Middle frontal gyrus (tissue), 1 donor: Measurements from ENCODE around the gene HHATL.

Source experiments
- DNase-seq: peaks from one replicate; pipeline ENCODE4 v3.0.0-alpha.2; 2015; ENCODE audit warnings: low spot score; ENCODE audit errors: extremely low spot score

Gene HHATL

DNA sequence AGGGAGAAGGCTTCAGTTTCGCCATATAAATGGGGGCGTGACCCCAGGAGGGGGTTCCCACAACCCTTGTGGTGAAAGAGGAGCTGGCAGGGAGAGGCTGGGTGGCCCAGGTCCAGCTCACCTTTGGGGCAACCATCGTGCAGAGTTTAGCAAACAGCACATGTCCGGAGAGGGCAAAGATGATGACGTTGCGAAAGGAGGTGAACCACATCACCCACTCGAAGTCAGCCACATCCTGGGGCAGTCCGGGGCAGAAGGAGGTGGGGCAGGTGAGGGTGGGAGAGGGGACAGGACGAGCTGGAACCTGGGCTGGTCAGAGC, 3.7 kb downstream of the HHATL start:
- DNase-seq: no peak

DNA sequence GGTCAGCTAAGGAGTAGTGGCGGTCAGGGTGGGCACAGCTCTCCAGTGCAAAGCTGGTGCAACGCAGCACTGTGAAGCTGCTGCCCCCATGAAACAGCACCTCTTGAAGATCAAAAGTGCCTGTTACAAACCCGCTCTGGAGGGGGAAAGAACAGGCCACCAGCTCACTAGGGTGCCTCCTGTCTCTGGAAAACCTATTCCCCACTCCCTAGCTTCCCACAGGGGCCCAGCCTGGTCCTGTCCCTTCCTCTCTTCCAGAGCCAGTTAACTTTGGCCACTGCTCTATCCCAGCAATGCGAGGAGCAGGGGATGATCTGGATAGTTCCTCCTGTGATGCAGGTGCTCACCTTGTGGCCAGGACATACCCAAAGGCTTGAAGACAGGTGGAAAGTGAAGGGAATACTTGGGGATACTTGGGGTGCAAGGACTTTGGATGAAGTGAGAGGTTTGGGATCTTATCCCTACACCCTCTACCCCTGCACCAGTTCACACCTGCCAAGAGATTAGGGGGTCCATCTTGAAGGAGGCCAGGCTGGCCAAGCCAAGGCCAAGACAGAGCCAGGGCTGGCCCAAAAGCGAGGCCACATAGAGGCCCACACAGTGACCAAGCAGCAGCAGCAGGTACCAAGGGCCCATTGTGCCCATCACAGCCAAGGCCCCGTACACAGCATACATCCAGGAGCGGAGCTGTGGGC, 4.2 kb downstream of the HHATL start:
- DNase-seq: no peak

DNA sequence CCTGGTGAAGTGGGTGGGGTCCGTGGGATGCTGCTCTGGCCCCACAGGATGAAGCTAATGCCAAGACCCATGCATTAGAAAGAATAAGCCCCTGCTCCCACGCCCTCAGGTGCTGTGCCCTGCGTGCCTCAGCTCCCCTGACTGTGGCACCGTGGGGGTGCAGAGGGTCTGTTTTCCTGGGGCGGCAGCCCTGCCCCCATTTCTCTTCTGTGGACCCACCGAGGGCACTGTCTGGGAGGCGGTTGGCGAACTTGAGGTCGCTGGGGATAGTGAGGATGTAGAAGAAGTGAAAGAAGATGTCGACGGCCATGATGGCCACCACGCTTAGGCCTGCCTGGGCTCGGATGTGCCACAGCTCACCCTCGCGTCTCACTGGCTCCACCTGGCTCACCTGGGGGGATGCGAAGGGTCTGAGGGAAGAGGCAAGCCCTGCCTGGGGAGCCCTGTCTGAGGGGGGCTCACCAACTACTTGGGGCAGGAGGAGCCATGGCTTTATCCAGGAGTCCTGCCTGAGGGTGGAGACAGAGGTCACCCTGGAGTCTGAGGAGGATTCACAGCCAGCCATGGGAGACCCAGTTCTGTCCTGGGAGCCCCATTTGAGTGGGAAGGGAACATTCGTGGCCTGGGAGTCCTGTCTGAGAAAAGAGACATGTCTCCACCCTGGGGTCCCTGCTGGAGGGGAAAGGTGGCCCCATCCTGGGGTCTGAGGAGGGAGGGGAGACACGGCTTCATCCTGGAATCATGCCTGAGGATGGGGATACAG, 5.1 kb downstream of the HHATL start:
- no peak for DNase-seq

GRCh38 chr3:42696356-42697288, 6.0 kb downstream of the HHATL start:
- no peak for DNase-seq

DNA sequence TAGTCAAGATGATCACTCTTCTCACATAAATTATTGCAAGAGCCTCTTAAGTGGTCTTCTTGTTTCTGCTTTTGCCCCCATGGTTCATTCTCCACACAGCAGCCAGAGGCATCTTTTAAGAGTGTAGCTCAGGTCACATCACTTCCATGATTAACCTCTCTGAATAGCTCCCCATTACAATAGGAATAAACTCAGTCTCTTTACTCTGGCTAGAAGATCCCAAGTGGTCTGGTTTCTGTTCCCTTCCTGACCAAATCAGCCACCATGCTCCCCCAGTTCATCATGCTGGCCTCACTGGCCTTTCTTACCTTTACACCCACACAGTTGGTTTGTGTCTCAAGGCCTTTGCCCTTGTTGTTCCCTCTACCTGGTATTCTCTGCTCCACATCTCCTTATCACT, 8.2 kb downstream of the HHATL start:
- no peak for DNase-seq

- no peak for DNase-seq
Observed at GRCh38 chr3:42693530-42693930, 9.1 kb downstream of the HHATL start.

DNA sequence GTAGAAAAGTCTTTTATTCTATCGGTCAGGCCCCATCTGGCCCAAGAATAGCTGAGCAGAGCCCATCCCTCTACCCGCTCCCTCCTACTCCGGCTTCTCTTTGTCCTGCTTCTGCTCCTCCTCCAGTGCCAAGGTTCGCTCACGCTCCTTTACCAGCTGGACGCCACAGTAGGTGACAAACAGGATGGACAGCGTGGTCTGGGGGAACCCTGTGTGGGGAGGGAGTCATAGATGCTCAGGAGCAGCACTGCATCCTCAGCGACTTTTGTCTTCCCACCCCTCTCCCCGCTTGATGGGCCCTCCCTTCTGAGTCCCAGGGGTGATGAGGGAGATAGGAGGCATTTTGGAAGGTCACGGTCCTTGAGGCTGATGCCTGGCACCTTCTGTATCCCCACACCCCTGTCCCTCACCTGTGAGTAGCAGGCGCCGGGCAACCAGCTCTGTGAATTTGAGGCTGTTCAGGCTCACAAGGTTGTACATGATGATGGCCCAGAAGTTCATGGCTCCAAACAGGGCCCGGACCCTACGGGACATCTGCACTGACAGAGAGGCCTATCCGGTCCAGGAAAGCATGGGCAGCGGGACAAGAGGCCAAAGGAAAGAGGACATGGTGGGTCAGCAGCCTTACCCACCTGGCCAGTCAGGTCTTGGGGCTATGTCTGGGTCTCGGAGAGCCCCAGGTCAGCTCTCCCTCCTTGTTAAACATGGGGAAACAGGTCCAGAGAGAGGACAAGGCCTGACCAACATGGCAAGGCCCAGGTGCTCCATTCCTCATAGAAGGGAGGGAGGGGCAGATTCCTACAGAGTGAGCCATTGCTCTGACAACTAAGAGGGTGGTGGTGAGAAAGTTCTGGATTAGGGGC, 9.7 kb downstream of the HHATL start:
- DNase-seq: no peak

GRCh38 chr3:42691816-42692666, 10.6 kb downstream of the HHATL start:
- no peak for DNase-seq

DNA sequence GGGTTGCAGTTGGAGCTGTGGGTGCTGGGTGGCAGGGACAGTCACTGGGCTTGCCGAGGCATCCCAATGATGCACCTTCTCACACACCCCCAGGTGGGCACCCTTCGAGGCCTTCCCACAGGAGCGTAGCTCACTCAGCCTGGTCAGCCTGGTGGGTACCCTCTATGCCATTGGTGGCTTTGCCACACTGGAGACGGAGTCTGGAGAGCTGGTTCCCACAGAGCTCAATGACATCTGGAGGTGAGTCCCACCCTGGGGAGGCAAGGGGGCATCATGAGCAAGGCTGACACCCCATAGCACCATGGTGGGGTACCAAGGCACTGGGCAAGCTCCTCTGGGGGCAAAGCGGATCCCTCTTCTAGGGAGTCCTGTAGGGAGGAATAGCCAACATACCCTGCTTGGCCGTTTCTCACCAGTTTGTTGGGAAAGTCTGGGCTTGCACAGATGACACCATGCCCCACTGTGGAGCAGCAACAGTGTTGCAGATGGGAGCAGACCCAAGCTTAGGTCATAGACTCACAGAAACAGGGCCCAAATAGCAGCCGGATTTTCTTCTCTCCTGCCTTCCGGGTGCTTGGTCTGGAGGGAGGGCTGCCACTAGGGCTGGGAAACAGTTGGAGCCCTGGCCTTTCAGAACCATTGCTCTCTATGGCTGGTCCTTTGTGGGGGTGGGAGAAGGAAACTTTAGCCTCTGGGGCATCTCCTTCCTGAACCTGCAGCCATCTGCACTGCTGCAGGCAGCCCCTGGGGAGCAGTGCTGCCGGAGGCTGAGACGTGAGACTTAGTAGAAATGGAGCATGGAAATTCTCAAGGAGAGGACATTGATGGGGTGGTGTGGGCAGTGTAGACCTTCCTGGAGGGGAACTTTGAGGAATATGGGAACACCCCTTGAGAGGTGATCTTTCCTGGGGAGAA, 11.6 kb downstream of the HHATL start:
- DNase-seq: no peak

DNA sequence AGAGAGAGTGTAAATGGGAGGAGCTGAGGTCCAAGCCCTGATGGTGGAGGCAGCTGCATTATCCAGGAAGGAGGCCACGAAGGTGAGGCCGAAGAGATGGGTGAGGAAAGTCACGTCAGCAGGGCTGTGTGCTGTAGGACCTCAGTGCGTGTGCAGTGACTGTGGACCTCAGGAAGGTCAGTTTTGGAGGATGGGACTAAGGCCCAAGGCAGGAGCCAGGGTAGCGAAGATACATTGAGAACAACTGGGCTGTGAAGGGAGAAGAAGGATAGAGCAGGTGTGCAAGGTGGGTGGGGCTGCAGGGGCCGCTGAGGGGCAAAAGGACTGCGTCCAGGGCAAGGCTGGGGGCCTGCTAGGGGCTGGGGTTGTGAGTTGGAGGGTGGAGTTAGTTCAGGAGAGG, 12.4 kb downstream of the HHATL start:
- no peak for DNase-seq

- DNase-seq: no peak
Observed at GRCh38 chr3:42689421-42690014, 13.1 kb downstream of the HHATL start.

- DNase-seq: no peak
Observed at GRCh38 chr3:42688487-42689420, 13.8 kb downstream of the HHATL start.

- DNase-seq: no peak
Observed at GRCh38 chr3:42688016-42688415, 14.6 kb downstream of the HHATL start.

GRCh38 chr3:42686832-42687650, 15.6 kb downstream of the HHATL start:
- no peak for DNase-seq

- no peak for DNase-seq
Observed at GRCh38 chr3:42685891-42686820, 16.4 kb downstream of the HHATL start.
